ENCODE data around the gene PPARD.

The PPARD gene

GRCh38 chr6:35358086-35358485 is 15.7 kb downstream of the PPARD start:
- DNase-seq, result no peak

GRCh38 chr6:35359346-35359743 is 17.0 kb downstream of the PPARD start:
- no peak for DNase-seq

- peak; percentile 92 for DNase-seq
These were observed 17.5 kb downstream of the PPARD start for GRCh38 chr6:35359744-35360348.

- peak; percentile 42 for DNase-seq
These were observed 18.2 kb downstream of the PPARD start for GRCh38 chr6:35360349-35361138.

- no peak for DNase-seq
These were observed 19.8 kb downstream of the PPARD start for GRCh38 chr6:35362200-35362599.

GRCh38 chr6:35363293-35363750 is 21.0 kb downstream of the PPARD start:
- peak; percentile 80 for DNase-seq

- no peak for DNase-seq
These were observed 23.3 kb downstream of the PPARD start for GRCh38 chr6:35365594-35366203.

- DNase-seq, result no peak
These were observed 23.8 kb downstream of the PPARD start for GRCh38 chr6:35366204-35366596.

GRCh38 chr6:35367646-35368037 is 25.3 kb downstream of the PPARD start:
- DNase-seq, result no peak

- DNase-seq, result peak; percentile 95
These were observed 25.9 kb downstream of the PPARD start for GRCh38 chr6:35368038-35368887.

GRCh38 chr6:35370124-35370741 is 27.9 kb downstream of the PPARD start:
- DNase-seq, result peak; percentile 96

- peak; percentile 86 for DNase-seq
These were observed 28.6 kb downstream of the PPARD start for GRCh38 chr6:35370785-35371493.

GRCh38 chr6:35371494-35372262 is 29.3 kb downstream of the PPARD start:
- DNase-seq, result no peak

- no peak for DNase-seq
These were observed 30.3 kb downstream of the PPARD start for GRCh38 chr6:35372633-35373032.

GRCh38 chr6:35376281-35376680 is 33.9 kb downstream of the PPARD start:
- no peak for DNase-seq

- DNase-seq, result no peak
These were observed 34.6 kb downstream of the PPARD start for GRCh38 chr6:35377002-35377401.

GRCh38 chr6:35378261-35378660 is 35.9 kb downstream of the PPARD start:
- no peak for DNase-seq

- DNase-seq, result no peak
These were observed 38.8 kb downstream of the PPARD start for GRCh38 chr6:35381132-35381531.

- no peak for DNase-seq
These were observed 39.7 kb downstream of the PPARD start for GRCh38 chr6:35382015-35382414.

GRCh38 chr6:35385457-35386202 is 43.3 kb downstream of the PPARD start:
- DNase-seq, result peak; percentile 64

Data from fibroblast of upper back skin (primary cell).